SK-N-MC (cell line): ENCODE results near the gene C2CD4D.

Experiments used
- EZH2 ChIP-seq: fragments of 200-600 bp; sonication (generic); IDR thresholded peaks from one replicate; pipeline ENCODE4 v1.6.1; 2017; ENCODE audit warnings: antibody characterized with exemption
- FOXP2 ChIP-seq: optimal IDR thresholded peaks from 2 replicates; pipeline ENCODE3; 2011; ENCODE audit warnings: mild to moderate bottlenecking, moderate library complexity; ENCODE audit not compliant: insufficient read depth; ENCODE audit errors: extremely low read length, control extremely low read depth
- POLR2AphosphoS5 ChIP-seq: IDR thresholded peaks from 2 replicates; pipeline ENCODE4 v1.6.1; 2012; ENCODE audit warnings: mild to moderate bottlenecking, low read depth, low read length, borderline replicate concordance

DNA sequence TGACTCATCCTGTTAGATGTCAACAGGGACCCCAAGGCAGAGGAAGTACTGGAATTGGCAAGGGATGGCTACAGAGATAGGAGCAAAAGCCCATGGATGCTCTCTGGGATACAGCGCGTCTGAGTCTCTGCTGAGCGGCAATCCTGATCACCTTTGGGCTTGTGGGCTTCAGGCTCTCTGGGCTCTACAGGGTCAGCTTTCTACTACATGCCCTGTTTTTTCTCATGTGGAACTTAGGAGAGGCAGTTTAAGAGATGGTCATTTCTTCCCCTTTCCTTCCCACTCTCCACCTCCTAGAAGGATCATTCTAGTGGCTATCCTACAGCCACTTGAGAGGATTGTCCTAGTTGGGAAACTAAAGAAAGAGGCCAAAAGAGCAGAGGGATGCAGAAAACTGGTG is 35.7 kb downstream of the C2CD4D start:
- no peak for TF ChIP-seq EZH2
- TF ChIP-seq POLR2AphosphoS5: no peak
- TF ChIP-seq FOXP2: no peak
